ENCODE measurements around the gene GLG1. TPM values are rescaled to one million over a fixed set of nuclear protein-coding genes. Genes with fewer than 3 reads are reported as not detected.

The GLG1 gene
- total RNA-seq, 3 donors from 2014 or later, result 45.1 to 52.4 (median 45.4) TPM

- Mint-ChIP-seq H3K4me3 (no peak overlapping the region), H3K27me3 (ENCODE audit: low read depth) (no peaks in the 10 kb centered on the region), H3K4me1 (ENCODE audit: low read depth) (peaks cover 6% of the 10 kb centered on the region), H3K9me3 (no peaks in the 10 kb centered on the region), H3K36me3 (ENCODE audit: insufficient read depth) (peaks cover 49% of the 10 kb centered on the region)
- DNase-seq, result no peak
- no peak for ATAC-seq
Observed at GRCh38 chr16:74472540-74472939, 134.4 kb downstream of the GLG1 start.

GRCh38 chr16:74472010-74472409 lies 134.9 kb downstream of the GLG1 start:
- Mint-ChIP-seq H3K27me3 (ENCODE audit: low read depth) (no peaks in the 10 kb centered on the region), H3K36me3 (ENCODE audit: insufficient read depth) (peaks cover 52% of the 10 kb centered on the region), H3K4me1 (ENCODE audit: low read depth) (peaks cover 12% of the 10 kb centered on the region), H3K4me3 (no peak overlapping the region), H3K9me3 (no peaks in the 10 kb centered on the region)
- ATAC-seq, result no peak
- no peak for DNase-seq

GRCh38 chr16:74469946-74470478 lies 136.9 kb downstream of the GLG1 start:
- DNase-seq (no peak), ATAC-seq (no peak)
- Mint-ChIP-seq H3K4me3 (no peak overlapping the region), H3K4me1 (ENCODE audit: low read depth) (peaks cover 26% of the 10 kb centered on the region), H3K36me3 (ENCODE audit: insufficient read depth) (peaks cover 56% of the 10 kb centered on the region), H3K27me3 (ENCODE audit: low read depth) (no peaks in the 10 kb centered on the region), H3K9me3 (no peaks in the 10 kb centered on the region)

- peaks cover 59% of the 10 kb centered on the region for H3K36me3 Mint-ChIP-seq (ENCODE audit: insufficient read depth)
- H3K4me1 Mint-ChIP-seq (ENCODE audit: low read depth), result peaks cover 26% of the 10 kb centered on the region
- DNase-seq (no peak), ATAC-seq (no peak)
- H3K9me3 Mint-ChIP-seq, result no peaks in the 10 kb centered on the region
- no peak overlapping the region for H3K4me3 Mint-ChIP-seq
- no peaks in the 10 kb centered on the region for H3K27me3 Mint-ChIP-seq (ENCODE audit: low read depth)
Observed at GRCh38 chr16:74468807-74469525, 137.9 kb downstream of the GLG1 start.

GRCh38 chr16:74466872-74467271 lies 140.0 kb downstream of the GLG1 start:
- H3K9me3 Mint-ChIP-seq, result no peaks in the 10 kb centered on the region
- DNase-seq (no peak), ATAC-seq (peak; percentile 55 to 71)
- no peak overlapping the region for H3K4me3 Mint-ChIP-seq
- H3K4me1 Mint-ChIP-seq (ENCODE audit: low read depth), result peaks cover 26% of the 10 kb centered on the region
- peaks cover 59% of the 10 kb centered on the region for H3K36me3 Mint-ChIP-seq (ENCODE audit: insufficient read depth)
- no peaks in the 10 kb centered on the region for H3K27me3 Mint-ChIP-seq (ENCODE audit: low read depth)

GRCh38 chr16:74465851-74466685 lies 140.8 kb downstream of the GLG1 start:
- peak in 1 of 2 donors; percentile 7 for ATAC-seq
- no peaks in the 10 kb centered on the region for H3K27me3 Mint-ChIP-seq (ENCODE audit: low read depth)
- no peak for DNase-seq
- H3K36me3 Mint-ChIP-seq (ENCODE audit: insufficient read depth), result peaks cover 58% of the 10 kb centered on the region
- no peak overlapping the region for H3K4me3 Mint-ChIP-seq
- H3K9me3 Mint-ChIP-seq, result no peaks in the 10 kb centered on the region
- H3K4me1 Mint-ChIP-seq (ENCODE audit: low read depth), result peaks cover 26% of the 10 kb centered on the region

- peaks cover 57% of the 10 kb centered on the region for H3K36me3 Mint-ChIP-seq (ENCODE audit: insufficient read depth)
- no peak for ATAC-seq
- no peaks in the 10 kb centered on the region for H3K9me3 Mint-ChIP-seq
Observed at GRCh38 chr16:74465281-74465680, 141.6 kb downstream of the GLG1 start.

GRCh38 chr16:74463888-74464287 lies 143.0 kb downstream of the GLG1 start:
- Mint-ChIP-seq H3K9me3 (no peaks in the 10 kb centered on the region), H3K27me3 (ENCODE audit: low read depth) (no peaks in the 10 kb centered on the region), H3K4me3 (no peak overlapping the region), H3K36me3 (ENCODE audit: insufficient read depth) (peaks cover 51% of the 10 kb centered on the region), H3K4me1 (ENCODE audit: low read depth) (peaks cover 26% of the 10 kb centered on the region)
- DNase-seq, result no peak
- no peak for ATAC-seq

More at GRCh38 chr16:74465281-74465680, 141.6 kb downstream of the GLG1 start:
- no peaks in the 10 kb centered on the region for H3K27me3 Mint-ChIP-seq (ENCODE audit: low read depth)
- H3K4me1 Mint-ChIP-seq (ENCODE audit: low read depth), result peaks cover 26% of the 10 kb centered on the region
- no peak overlapping the region for H3K4me3 Mint-ChIP-seq
- no peak for DNase-seq

- Mint-ChIP-seq H3K4me3 (no peak overlapping the region), H3K9me3 (no peaks in the 10 kb centered on the region), H3K4me1 (ENCODE audit: low read depth) (peaks cover 18% of the 10 kb centered on the region), H3K27me3 (ENCODE audit: low read depth) (no peaks in the 10 kb centered on the region), H3K36me3 (ENCODE audit: insufficient read depth) (peaks cover 51% of the 10 kb centered on the region)
- ATAC-seq (no peak), DNase-seq (no peak)
Observed at GRCh38 chr16:74462361-74462760, 144.6 kb downstream of the GLG1 start.

- H3K4me1 Mint-ChIP-seq (ENCODE audit: low read depth), result peaks cover 13% of the 10 kb centered on the region
- H3K4me3 Mint-ChIP-seq, result no peak overlapping the region
- H3K36me3 Mint-ChIP-seq (ENCODE audit: insufficient read depth), result peaks cover 45% of the 10 kb centered on the region
- no peaks in the 10 kb centered on the region for H3K9me3 Mint-ChIP-seq
- no peak for ATAC-seq
- no peaks in the 10 kb centered on the region for H3K27me3 Mint-ChIP-seq (ENCODE audit: low read depth)
- no peak for DNase-seq
Observed at GRCh38 chr16:74461826-74462225, 145.1 kb downstream of the GLG1 start.

GRCh38 chr16:74460542-74460941 lies 146.4 kb downstream of the GLG1 start:
- Mint-ChIP-seq H3K4me3 (no peak overlapping the region), H3K36me3 (ENCODE audit: insufficient read depth) (peaks cover 44% of the 10 kb centered on the region), H3K4me1 (ENCODE audit: low read depth) (peaks cover under 1% of the 10 kb centered on the region)

GRCh38 chr16:74456290-74456625 lies 150.7 kb downstream of the GLG1 start:
- H3K4me1 Mint-ChIP-seq (ENCODE audit: low read depth), result no peaks in the 10 kb centered on the region
- H3K9me3 Mint-ChIP-seq, result no peaks in the 10 kb centered on the region
- DNase-seq (no peak), ATAC-seq (no peak)
- peaks cover 46% of the 10 kb centered on the region for H3K36me3 Mint-ChIP-seq (ENCODE audit: insufficient read depth)
- no peaks in the 10 kb centered on the region for H3K27me3 Mint-ChIP-seq (ENCODE audit: low read depth)
- no peak overlapping the region for H3K4me3 Mint-ChIP-seq

More at GRCh38 chr16:74460542-74460941, 146.4 kb downstream of the GLG1 start:
- H3K27me3 Mint-ChIP-seq (ENCODE audit: low read depth), result no peaks in the 10 kb centered on the region
- DNase-seq (no peak), ATAC-seq (no peak)
- no peaks in the 10 kb centered on the region for H3K9me3 Mint-ChIP-seq

GRCh38 chr16:74455619-74456289 lies 151.2 kb downstream of the GLG1 start:
- H3K4me1 Mint-ChIP-seq (ENCODE audit: low read depth), result no peaks in the 10 kb centered on the region
- ATAC-seq, result no peak
- H3K9me3 Mint-ChIP-seq, result no peaks in the 10 kb centered on the region
- no peaks in the 10 kb centered on the region for H3K27me3 Mint-ChIP-seq (ENCODE audit: low read depth)
- no peak overlapping the region for H3K4me3 Mint-ChIP-seq
- peaks cover 48% of the 10 kb centered on the region for H3K36me3 Mint-ChIP-seq (ENCODE audit: insufficient read depth)
- DNase-seq, result no peak

- ATAC-seq (no peak), DNase-seq (no peak)
- Mint-ChIP-seq H3K36me3 (ENCODE audit: insufficient read depth) (peaks cover 48% of the 10 kb centered on the region), H3K27me3 (ENCODE audit: low read depth) (no peaks in the 10 kb centered on the region), H3K4me1 (ENCODE audit: low read depth) (no peaks in the 10 kb centered on the region), H3K4me3 (no peak overlapping the region), H3K9me3 (no peaks in the 10 kb centered on the region)
Observed at GRCh38 chr16:74455213-74455612, 151.7 kb downstream of the GLG1 start.
